Measurements from ENCODE around the gene SGSH. TPM values are rescaled to one million over a fixed set of nuclear protein-coding genes. Genes with fewer than 3 reads are reported as not detected.
A peak's percentile ranks its signal among the peaks of the same experiment; 100 is the strongest.

The SGSH gene
- total RNA-seq, 1 donor from 2014 or later = 7.2 TPM

GRCh38 chr17:80195141-80195540, 25.0 kb downstream of the SGSH start:
- no peaks in the 10 kb centered on the region for H4K20me1 ChIP-seq (ENCODE audit: low read depth)
- H3K36me3 ChIP-seq = no peaks in the 10 kb centered on the region
- H3K4me3 ChIP-seq = no peak overlapping the region
- Mint-ChIP-seq H3K4me1 (peaks cover 21% of the 10 kb centered on the region), H3K9me3 (no peaks in the 10 kb centered on the region), H3K4me3 (no peak overlapping the region), H3K36me3 (no peaks in the 10 kb centered on the region), H3K27ac (no peak overlapping the region), H3K27me3 (ENCODE audit: insufficient read depth, low read depth) (peaks cover 5% of the 10 kb centered on the region)
- no peak overlapping the region for H3K27ac ChIP-seq
- no peaks in the 10 kb centered on the region for H3K9me3 ChIP-seq (ENCODE audit: low read depth)
- DNase-seq (ENCODE audit: low spot score) = no peak
- H3K4me1 ChIP-seq = no peaks in the 10 kb centered on the region
- no peaks in the 10 kb centered on the region for H3K79me2 ChIP-seq (ENCODE audit: low read depth)
- H2AFZ ChIP-seq (replicated peaks) = no peak overlapping the region
- TF ChIP-seq EZH2 (IDR thresholded peaks at IDR 0.05) = no peak
- no peak for TF ChIP-seq CTCF (IDR thresholded peaks at IDR 0.05)
- no peak for TF ChIP-seq EZH2phosphoT487 (IDR thresholded peaks at IDR 0.05)
- no peak overlapping the region for H3K4me2 ChIP-seq
- no peaks in the 10 kb centered on the region for H3K27me3 ChIP-seq
- H3K9ac ChIP-seq = no peak overlapping the region
- peaks cover 5% of the 10 kb centered on the region for H3F3A ChIP-seq (ENCODE audit: low read depth)

GRCh38 chr17:80191865-80192661, 28.1 kb downstream of the SGSH start:
- H3K4me1 Mint-ChIP-seq = peaks cover 14% of the 10 kb centered on the region
- no peaks in the 10 kb centered on the region for H3K36me3 Mint-ChIP-seq
- Histone ChIP-seq H3K27ac (no peak overlapping the region), H3K9ac (no peak overlapping the region), H4K20me1 (ENCODE audit: low read depth) (no peaks in the 10 kb centered on the region), H3K79me2 (ENCODE audit: low read depth) (no peaks in the 10 kb centered on the region), H3K4me3 (no peak overlapping the region), H3K27me3 (no peaks in the 10 kb centered on the region), H3K4me2 (no peak overlapping the region), H2AFZ (replicated peaks) (no peak overlapping the region), H3F3A (ENCODE audit: low read depth) (peaks cover 5% of the 10 kb centered on the region), H3K36me3 (no peaks in the 10 kb centered on the region), H3K4me1 (no peaks in the 10 kb centered on the region), H3K9me3 (ENCODE audit: low read depth) (no peaks in the 10 kb centered on the region)
- peak overlapping the region; percentile 76 for H3K27ac Mint-ChIP-seq
- no peaks in the 10 kb centered on the region for H3K9me3 Mint-ChIP-seq
- H3K27me3 Mint-ChIP-seq (ENCODE audit: insufficient read depth, low read depth) = peaks cover 8% of the 10 kb centered on the region
- no peak for TF ChIP-seq EZH2phosphoT487 (IDR thresholded peaks at IDR 0.05)
- no peak for TF ChIP-seq EZH2 (IDR thresholded peaks at IDR 0.05)
- TF ChIP-seq CTCF (IDR thresholded peaks at IDR 0.05) = no peak
- peak overlapping the region; percentile 0 for H3K4me3 Mint-ChIP-seq
- no peak for DNase-seq (ENCODE audit: low spot score)

- H3K79me2 ChIP-seq (ENCODE audit: low read depth) = no peaks in the 10 kb centered on the region
- peaks cover 14% of the 10 kb centered on the region for H3K4me1 Mint-ChIP-seq
- H3K4me1 ChIP-seq = no peaks in the 10 kb centered on the region
- H3K9me3 Mint-ChIP-seq = no peaks in the 10 kb centered on the region
- H3K4me2 ChIP-seq = no peak overlapping the region
- no peaks in the 10 kb centered on the region for H3K27me3 ChIP-seq
- H4K20me1 ChIP-seq (ENCODE audit: low read depth) = no peaks in the 10 kb centered on the region
- H3K36me3 ChIP-seq = no peaks in the 10 kb centered on the region
- TF ChIP-seq EZH2 (IDR thresholded peaks at IDR 0.05) (no peak), CTCF (IDR thresholded peaks at IDR 0.05) (peak; percentile 26)
- H3K4me3 ChIP-seq = no peak overlapping the region
- peaks cover 9% of the 10 kb centered on the region for H3K27me3 Mint-ChIP-seq (ENCODE audit: insufficient read depth, low read depth)
- peaks cover under 1% of the 10 kb centered on the region for H3F3A ChIP-seq (ENCODE audit: low read depth)
- DNase-seq (ENCODE audit: low spot score) = peak; percentile 55
- peak overlapping the region; percentile 38 for H3K27ac Mint-ChIP-seq
- H2AFZ ChIP-seq (replicated peaks) = no peak overlapping the region
- no peaks in the 10 kb centered on the region for H3K9me3 ChIP-seq (ENCODE audit: low read depth)
- no peak overlapping the region for H3K27ac ChIP-seq
- H3K9ac ChIP-seq = no peak overlapping the region
- H3K36me3 Mint-ChIP-seq = no peaks in the 10 kb centered on the region
- no peak overlapping the region for H3K4me3 Mint-ChIP-seq
Measured at GRCh38 chr17:80191192-80191591, 28.9 kb downstream of the SGSH start.

Measured in neural progenitor cell (in vitro differentiated cells).